H9 (cell line): ENCODE measurements around the gene NUP188. TPM values are rescaled to one million over a fixed set of nuclear protein-coding genes. Genes with fewer than 3 reads are reported as not detected.

Experiments used
- DNase-seq: peaks from one replicate; pipeline ENCODE4 v3.0.0-alpha.2; 2017
- H2AFZ ChIP-seq: one replicate; pipeline ENCODE4 v1.6.1; 2013; ENCODE audit warnings: mild to moderate bottlenecking, low read length, control low read depth, moderate library complexity
- H2AK5ac ChIP-seq: 2 replicates; pipeline ENCODE4 v1.6.1; 2013; ENCODE audit warnings: low read length, control low read depth, mixed read lengths; ENCODE audit not compliant: insufficient read length
- H2BK120ac ChIP-seq: one replicate; pipeline ENCODE4 v1.6.1; 2013; ENCODE audit warnings: low read depth, mild to moderate bottlenecking, low read length, control low read depth, inconsistent platforms; ENCODE audit not compliant: poor library complexity, severe bottlenecking
- H2BK12ac ChIP-seq: 2 replicates; pipeline ENCODE4 v1.6.1; 2013; ENCODE audit warnings: low read length, control low read depth, mixed read lengths, low read depth; ENCODE audit not compliant: insufficient read length
- H2BK15ac ChIP-seq: 2 replicates; pipeline ENCODE4 v1.6.1; 2013; ENCODE audit warnings: low read depth, low read length, control low read depth
- H2BK20ac ChIP-seq: one replicate; pipeline ENCODE4 v1.6.1; 2013; ENCODE audit warnings: low read depth, mild to moderate bottlenecking, low read length, control low read depth, inconsistent platforms; ENCODE audit not compliant: poor library complexity, severe bottlenecking
- H2BK5ac ChIP-seq: 2 replicates; pipeline ENCODE4 v1.6.1; 2013; ENCODE audit warnings: low read length, control low read depth, mixed read lengths; ENCODE audit not compliant: insufficient read length
- H3K14ac ChIP-seq: 2 replicates; pipeline ENCODE4 v1.6.1; 2013; ENCODE audit warnings: low read length, control low read depth; ENCODE audit not compliant: insufficient read depth
- H3K18ac ChIP-seq: 2 replicates; pipeline ENCODE4 v1.6.1; 2013; ENCODE audit warnings: low read depth, mild to moderate bottlenecking, mixed read lengths, low read length, control low read depth; ENCODE audit not compliant: insufficient read length
- H3K23ac ChIP-seq: 2 replicates; pipeline ENCODE4 v1.6.1; 2013; ENCODE audit warnings: low read length, control low read depth, mixed read lengths, low read depth; ENCODE audit not compliant: insufficient read length
- H3K23me2 ChIP-seq: 2 replicates; pipeline ENCODE4 v1.6.1; 2013; ENCODE audit warnings: low read depth, mild to moderate bottlenecking, mixed read lengths, low read length, control low read depth; ENCODE audit not compliant: insufficient read length, poor library complexity, severe bottlenecking
- H3K27ac ChIP-seq: 2 replicates; pipeline ENCODE4 v1.5.1; 2013; ENCODE audit warnings: low read length, control low read depth, mixed read lengths, low read depth; ENCODE audit not compliant: insufficient read length
- H3K27me3 ChIP-seq: 2 replicates; pipeline ENCODE4 v1.6.1; 2013; ENCODE audit warnings: low read length, control low read depth, inconsistent platforms; ENCODE audit not compliant: insufficient read depth
- H3K4ac ChIP-seq: 2 replicates; pipeline ENCODE4 v1.6.1; 2013; ENCODE audit warnings: low read depth, mild to moderate bottlenecking, control low read depth, inconsistent platforms, low read length, moderate library complexity
- H3K4me1 ChIP-seq: 2 replicates; pipeline ENCODE4 v1.6.1; 2013; ENCODE audit warnings: low read length, control low read depth, inconsistent platforms; ENCODE audit not compliant: insufficient read depth
- H3K4me2 ChIP-seq: 2 replicates; pipeline ENCODE4 v1.6.1; 2013; ENCODE audit warnings: low read length, control low read depth, mixed read lengths; ENCODE audit not compliant: insufficient read length, insufficient read depth
- H3K56ac ChIP-seq: 2 replicates; pipeline ENCODE4 v1.6.1; 2013; ENCODE audit warnings: low read depth, mild to moderate bottlenecking, mixed read lengths, low read length, control low read depth; ENCODE audit not compliant: insufficient read length
- H3K79me1 ChIP-seq: 2 replicates; pipeline ENCODE4 v1.6.1; 2013; ENCODE audit warnings: low read depth, mild to moderate bottlenecking, moderate library complexity, low read length, control low read depth, inconsistent platforms; ENCODE audit not compliant: insufficient read depth, poor library complexity, severe bottlenecking
- H3K79me2 ChIP-seq: 2 replicates; pipeline ENCODE4 v1.6.1; 2013; ENCODE audit warnings: low read length, control low read depth, inconsistent platforms; ENCODE audit not compliant: insufficient read depth
- H3K9ac ChIP-seq: 2 replicates; pipeline ENCODE4 v1.6.1; 2013; ENCODE audit warnings: low read length, control low read depth, mixed read lengths; ENCODE audit not compliant: insufficient read length; ENCODE audit errors: extremely low read depth
- H3K9me3 ChIP-seq: one replicate; pipeline ENCODE4 v1.6.1; 2013; ENCODE audit warnings: low read depth, low read length, inconsistent platforms; ENCODE audit not compliant: control insufficient read depth
- H3T11ph ChIP-seq: one replicate; pipeline ENCODE4 v1.6.1; 2013; ENCODE audit warnings: mild to moderate bottlenecking, low read length, control low read depth, inconsistent platforms
- H4K20me1 ChIP-seq: one replicate; pipeline ENCODE4 v1.6.1; 2013; ENCODE audit not compliant: control insufficient read depth, insufficient read length, insufficient read depth
- H4K5ac ChIP-seq: 2 replicates; pipeline ENCODE4 v1.6.1; 2013; ENCODE audit warnings: low read depth, mild to moderate bottlenecking, mixed read lengths, low read length, control low read depth; ENCODE audit not compliant: insufficient read length
- H4K8ac ChIP-seq: replicated peaks from 2 replicates; pipeline ENCODE4 v1.6.1; 2013; ENCODE audit warnings: low read length, control low read depth, mixed read lengths, low read depth; ENCODE audit not compliant: insufficient read length
- H4K91ac ChIP-seq: 2 replicates; pipeline ENCODE4 v1.6.1; 2013; ENCODE audit warnings: low read depth, mild to moderate bottlenecking, moderate library complexity, mixed read lengths, low read length, control low read depth; ENCODE audit not compliant: insufficient read length
- H3K27ac Mint-ChIP-seq, 3 experiments: 2 replicates in 2 of 3; 3 replicates in 1 of 3; pipeline ENCODE4 v1.8.0; 2020 to 2021; ENCODE audit warnings: mixed read lengths in 3 of 3, mild to moderate bottlenecking in 1 of 3, moderate library complexity in 1 of 3
- H3K27me3 Mint-ChIP-seq: 2 replicates; pipeline ENCODE4 v1.8.0; 2021; ENCODE audit warnings: low read depth, mild to moderate bottlenecking, moderate library complexity, mixed read lengths
- H3K36me3 Mint-ChIP-seq, 3 experiments: 2 replicates in 2 of 3; 3 replicates in 1 of 3; pipeline ENCODE4 v1.8.0; 2020 to 2021; ENCODE audit warnings: low read depth in 3 of 3, mixed read lengths in 3 of 3; ENCODE audit not compliant: insufficient read depth in 1 of 3
- H3K4me1 Mint-ChIP-seq, 2 experiments: 2 replicates each; pipeline ENCODE4 v1.8.0; 2020; ENCODE audit warnings: mixed read lengths in 2 of 2
- H3K4me3 Mint-ChIP-seq, 2 experiments: 2 replicates in 1 of 2; 3 replicates in 1 of 2; pipeline ENCODE4 v1.8.0; 2020 to 2021; ENCODE audit warnings: mild to moderate bottlenecking in 2 of 2, mixed read lengths in 2 of 2, moderate library complexity in 1 of 2
- H3K9me3 Mint-ChIP-seq, 2 experiments: 2 replicates in 1 of 2; 3 replicates in 1 of 2; pipeline ENCODE4 v1.8.0; 2020; ENCODE audit warnings: mild to moderate bottlenecking in 2 of 2, mixed read lengths in 2 of 2, moderate library complexity in 1 of 2
- CTCF ChIP-seq: fragments of 200-600 bp; sonication (generic); conservative IDR thresholded peaks from 3 replicates; pipeline ENCODE4 v1.8.0; 2021; ENCODE audit warnings: antibody characterized with exemption, mild to moderate bottlenecking
- WGBS: extraction: QIAGEN DNeasy Blood & Tissue Kit; methylation state at CpG from one replicate; pipeline ENCODE4 v1.1.7; 2013; ENCODE audit warnings: missing lambda C conversion rate, low lambda C conversion rate, mixed read lengths; ENCODE audit not compliant: insufficient read length; ENCODE audit errors: extremely low coverage; 5-methylcytosine and 5-hydroxymethylcytosine counted together
- total RNA-seq: library from RNA; stranded (reverse); gene quantifications from 2 replicates; pipeline ENCODE4 v1.2.1, GENCODE V29; 2021

The NUP188 gene
- total RNA-seq, 1 experiment from 2014 or later = 101 TPM

GRCh38 chr9:129013674-129014073, 66.2 kb downstream of the NUP188 start:
- no peak for DNase-seq
- H2BK15ac ChIP-seq = no peak overlapping the region
- H2AK5ac ChIP-seq = no peak overlapping the region
- H3K9me3 ChIP-seq = no peaks in the 10 kb centered on the region
- H3K79me2 ChIP-seq = no peaks in the 10 kb centered on the region
- H2BK12ac ChIP-seq = no peak overlapping the region
- no peak overlapping the region for H3K4ac ChIP-seq
- no peak overlapping the region for H2BK20ac ChIP-seq
- no peaks in the 10 kb centered on the region for H3K23me2 ChIP-seq
- no peaks in the 10 kb centered on the region for H3K27me3 ChIP-seq
- no peaks in the 10 kb centered on the region for H3K9me3 Mint-ChIP-seq
- H4K5ac ChIP-seq = no peak overlapping the region
- no peak overlapping the region for H2BK5ac ChIP-seq
- H3K9ac ChIP-seq = no peak overlapping the region
- no peak overlapping the region for H3K23ac ChIP-seq
- H3K79me1 ChIP-seq = no peaks in the 10 kb centered on the region
- H2AFZ ChIP-seq = no peak overlapping the region
- no peaks in the 10 kb centered on the region for H3K4me1 ChIP-seq
- TF ChIP-seq CTCF = no peak
- H3K18ac ChIP-seq = no peak overlapping the region
- H2BK120ac ChIP-seq = no peak overlapping the region
- WGBS = no CpG with 5 or more reads among the region's 11 CpGs
- no peak overlapping the region for H3K4me2 ChIP-seq
- H4K8ac ChIP-seq = no peak overlapping the region
- H3K27ac Mint-ChIP-seq = no peak overlapping the region
- no peaks in the 10 kb centered on the region; the same call in 1 of the 2 replicates for H3K27me3 Mint-ChIP-seq
- H3T11ph ChIP-seq = no peak overlapping the region
- H3K36me3 Mint-ChIP-seq = peaks cover 7 to 61% (median 42%) of the 10 kb centered on the region in 3 experiments; a peak in 6 of 7 replicates
- H3K4me3 Mint-ChIP-seq = no peak overlapping the region
- peaks cover 0 to 3% of the 10 kb centered on the region in 2 experiments; a peak in 1 of 4 replicates for H3K4me1 Mint-ChIP-seq
- H3K56ac ChIP-seq = no peak overlapping the region
- no peaks in the 10 kb centered on the region for H4K20me1 ChIP-seq
- no peak overlapping the region for H4K91ac ChIP-seq
- no peak overlapping the region for H3K14ac ChIP-seq
- no peak overlapping the region for H3K27ac ChIP-seq
